Stomach (tissue), 4 donors: ENCODE results near the gene CYP4F8.

Experiments used
- CTCF ChIP-seq, 7 experiments: fragments of 450-650 bp in 4 of 7; fragments of 200-600 bp in 3 of 7; sonication (generic) in 3 of 7; IDR thresholded peaks; one replicate each; pipeline ENCODE4 v1.5.1; 2016 to 2019; ENCODE audit warnings: antibody characterized with exemption in 7 of 7, control low read depth in 2 of 7, mild to moderate bottlenecking in 1 of 7
- POLR2A ChIP-seq, 4 donors: fragments of 450-650 bp; IDR thresholded peaks; one replicate each; pipeline ENCODE4 v1.6.1; 2016; ENCODE audit warnings: antibody characterized with exemption in 4 of 4, control low read depth in 2 of 4, mild to moderate bottlenecking in 1 of 4, moderate library complexity in 1 of 4

GRCh38 chr19:15666883-15667282 lies 51.9 kb downstream of the CYP4F8 start:
- no peak for TF ChIP-seq CTCF (IDR thresholded peaks at IDR 0.05)
- TF ChIP-seq POLR2A (IDR thresholded peaks at IDR 0.05): no peak
